Upper lobe of right lung (tissue), 1 donor: ENCODE data around the gene PCDH17. TPM values are rescaled to one million over a fixed set of nuclear protein-coding genes. Genes with fewer than 3 reads are reported as not detected.
A peak's percentile ranks its signal among the peaks of the same experiment; 100 is the strongest.

Experiments used
- ATAC-seq: fragments of 200-7000 bp; cut with Tn5 transposase; one replicate; pipeline ENCODE4 v1.9.1; 2020; ENCODE audit warnings: mild to moderate bottlenecking, moderate library complexity
- DNase-seq: peaks from one replicate; pipeline ENCODE4 v3.0.0-alpha.2; 2020
- H3K27ac ChIP-seq: fragments of 200-600 bp; one replicate; pipeline ENCODE4 v1.8.0; 2022
- H3K27me3 ChIP-seq: fragments of 200-600 bp; one replicate; pipeline ENCODE4 v1.8.0; 2022; ENCODE audit warnings: mild to moderate bottlenecking
- H3K36me3 ChIP-seq: fragments of 200-600 bp; one replicate; pipeline ENCODE4 v1.8.0; 2022
- H3K4me1 ChIP-seq: fragments of 200-600 bp; one replicate; pipeline ENCODE4 v1.8.0; 2022
- H3K4me3 ChIP-seq: fragments of 200-600 bp; one replicate; pipeline ENCODE4 v1.8.0; 2022; ENCODE audit warnings: mild to moderate bottlenecking
- H3K9me3 ChIP-seq: fragments of 200-600 bp; one replicate; pipeline ENCODE4 v1.8.0; 2022
- CTCF ChIP-seq: fragments of 200-600 bp; IDR thresholded peaks from one replicate; pipeline ENCODE4 v1.8.0; 2022; ENCODE audit warnings: antibody characterized with exemption
- intact Hi-C: fragments of 100-400 bp; cut with DNase I; formaldehyde crosslinking; loops from one replicate; pipeline ENCODE4 v1.11.0; 2022
- total RNA-seq: library from RNA; stranded (reverse); fragmentation: NEBNext Ultra II Directional; extraction: Animal tissue kit (Norgen Biotek cat#: 25700); gene quantifications from one replicate; pipeline ENCODE4 v1.2.1, GENCODE V29; 2021
- donor health status: DM: no; HTN: yes; CAD: no; lungs with severe emphysema.

PCDH17 gene
- total RNA-seq, 1 donor from 2014 or later = 65.4 TPM

GRCh38 chr13:57675526-57675925 is 44.0 kb downstream of the PCDH17 start:
- Histone ChIP-seq H3K4me3 (no peak overlapping the region), H3K27me3 (no peaks in the 10 kb centered on the region), H3K4me1 (no peaks in the 10 kb centered on the region), H3K27ac (no peak overlapping the region), H3K9me3 (no peaks in the 10 kb centered on the region), H3K36me3 (no peaks in the 10 kb centered on the region)
- no peak for TF ChIP-seq CTCF
- no peak for DNase-seq
- ATAC-seq = no peak
- intact Hi-C loops = no loop called here

DNA sequence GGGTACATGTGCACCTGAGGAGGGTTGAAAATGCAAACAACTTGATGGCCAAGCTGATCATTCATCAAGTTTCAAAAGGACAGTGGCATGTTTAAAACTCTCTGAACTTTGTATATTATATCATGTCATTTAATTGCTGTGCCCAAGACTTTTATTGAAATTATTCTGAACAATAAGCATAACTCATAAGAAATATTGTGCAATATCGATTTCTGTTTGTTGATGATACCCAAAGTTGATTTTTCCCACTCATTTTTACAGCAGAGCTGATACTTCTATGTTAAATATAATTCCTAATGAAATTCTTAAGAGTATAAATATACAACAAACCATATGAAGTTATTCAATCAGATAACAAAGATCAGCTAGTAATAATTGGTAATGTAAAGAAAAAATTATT is 49.1 kb downstream of the PCDH17 start:
- DNase-seq (no peak), ATAC-seq (no peak)
- Histone ChIP-seq H3K9me3 (no peaks in the 10 kb centered on the region), H3K27ac (no peak overlapping the region), H3K4me1 (no peaks in the 10 kb centered on the region), H3K36me3 (no peaks in the 10 kb centered on the region), H3K27me3 (no peaks in the 10 kb centered on the region), H3K4me3 (no peak overlapping the region)
- intact Hi-C loops = no loop called here
- no peak for TF ChIP-seq CTCF

DNA sequence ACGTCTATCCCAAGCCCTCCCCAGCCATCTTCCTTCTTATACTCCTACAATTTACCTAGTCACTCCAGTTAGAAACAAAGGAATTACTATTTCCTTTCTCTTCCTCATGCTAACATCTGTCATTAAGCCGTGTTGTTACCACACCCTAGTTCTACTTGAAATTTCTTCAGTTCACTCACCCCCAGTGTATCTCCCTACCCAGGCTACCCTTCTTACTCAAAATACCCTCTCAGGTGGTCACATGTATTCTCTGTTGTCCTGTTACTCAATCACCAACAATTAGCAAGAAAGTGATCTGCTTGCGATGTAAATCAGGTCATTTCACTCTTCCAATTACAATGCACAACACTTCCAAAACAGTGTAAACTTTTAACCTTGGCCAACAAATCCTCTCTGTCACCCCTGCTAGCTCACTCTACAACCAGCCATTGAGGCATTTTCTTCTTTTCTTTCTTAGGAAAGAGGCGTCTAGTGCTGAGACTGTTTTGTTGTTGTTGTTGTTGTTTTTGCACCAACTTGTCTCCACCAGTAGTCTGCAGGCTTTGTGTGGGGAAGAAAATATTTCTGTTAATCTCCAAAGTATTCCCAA is 50.7 kb downstream of the PCDH17 start:
- H3K4me3 ChIP-seq = no peak overlapping the region
- no peak for DNase-seq
- no peak for ATAC-seq
- no peaks in the 10 kb centered on the region for H3K27me3 ChIP-seq
- TF ChIP-seq CTCF = no peak
- H3K4me1 ChIP-seq = no peaks in the 10 kb centered on the region
- no peaks in the 10 kb centered on the region for H3K9me3 ChIP-seq
- intact Hi-C loops = no loop called here
- H3K27ac ChIP-seq = no peak overlapping the region
- H3K36me3 ChIP-seq = no peaks in the 10 kb centered on the region

- no peak overlapping the region for H3K4me3 ChIP-seq
- no peak overlapping the region for H3K27ac ChIP-seq
- H3K4me1 ChIP-seq = no peaks in the 10 kb centered on the region
- no peak for TF ChIP-seq CTCF
- DNase-seq (no peak), ATAC-seq (no peak)
- intact Hi-C loops = no loop called here
- no peaks in the 10 kb centered on the region for H3K27me3 ChIP-seq
- no peaks in the 10 kb centered on the region for H3K9me3 ChIP-seq
- no peaks in the 10 kb centered on the region for H3K36me3 ChIP-seq
Observed at GRCh38 chr13:57698851-57699250, 67.3 kb downstream of the PCDH17 start.

DNA sequence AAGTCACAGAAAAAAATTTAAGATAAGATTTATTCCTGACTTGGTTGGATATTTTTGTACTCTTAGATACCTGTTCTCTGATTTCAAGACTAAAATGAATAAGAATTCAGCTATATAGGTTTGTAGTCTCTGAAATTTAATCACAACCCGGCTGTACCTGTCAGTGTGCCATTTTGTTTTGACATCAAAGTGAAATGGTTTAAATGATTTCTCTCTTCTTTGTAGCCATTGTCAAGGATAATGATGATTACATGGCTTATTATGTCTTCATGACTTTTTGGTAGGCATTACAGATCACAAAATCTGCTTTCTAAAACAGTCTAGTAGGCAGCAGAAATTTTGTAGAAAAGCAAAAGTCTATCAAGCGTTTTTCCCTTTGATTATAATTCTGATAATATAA is 72.5 kb downstream of the PCDH17 start:
- no peaks in the 10 kb centered on the region for H3K27me3 ChIP-seq
- no peak overlapping the region for H3K27ac ChIP-seq
- no peak for TF ChIP-seq CTCF
- no peaks in the 10 kb centered on the region for H3K9me3 ChIP-seq
- DNase-seq = no peak
- no peaks in the 10 kb centered on the region for H3K36me3 ChIP-seq
- intact Hi-C loops = no loop called here
- H3K4me1 ChIP-seq = no peaks in the 10 kb centered on the region
- H3K4me3 ChIP-seq = no peak overlapping the region
- no peak for ATAC-seq

DNA sequence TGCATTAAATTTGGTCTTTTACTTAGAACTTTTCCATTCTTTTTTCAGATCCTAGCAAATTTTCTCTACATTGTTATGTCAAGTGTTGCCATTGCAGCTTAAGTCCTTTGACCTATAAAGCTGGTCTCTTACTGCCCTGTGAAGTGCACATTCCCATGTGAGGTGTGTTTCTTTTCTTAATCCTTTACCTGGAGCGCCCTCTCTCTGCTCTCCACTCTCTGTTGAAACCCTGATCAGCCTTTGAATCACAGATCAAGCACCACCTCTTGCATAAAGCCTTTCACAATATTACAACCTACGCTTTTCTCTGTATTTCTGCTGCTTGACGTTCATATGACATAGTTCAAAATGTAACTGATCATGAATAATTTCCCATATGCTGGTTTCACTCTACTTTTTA is 84.8 kb downstream of the PCDH17 start:
- peak; percentile 28 for TF ChIP-seq CTCF
- H3K4me1 ChIP-seq = no peaks in the 10 kb centered on the region
- no peak for DNase-seq
- no peak overlapping the region for H3K27ac ChIP-seq
- no peaks in the 10 kb centered on the region for H3K36me3 ChIP-seq
- H3K27me3 ChIP-seq = no peaks in the 10 kb centered on the region
- H3K4me3 ChIP-seq = no peak overlapping the region
- intact Hi-C loops = no loop called here
- no peaks in the 10 kb centered on the region for H3K9me3 ChIP-seq
- peak; percentile 96 for ATAC-seq
